DOHH2 (cell line): ENCODE measurements around the gene GAS2L2.

Experiments
- H3F3A ChIP-seq: fragments of 200-600 bp; sonication (generic), shearing (Covaris generic); 2 replicates; pipeline ENCODE4 v1.6.0; 2016; ENCODE audit warnings: antibody characterized with exemption, mild to moderate bottlenecking; ENCODE audit not compliant: control insufficient read depth, insufficient read depth
- H3K27ac ChIP-seq: fragments of 200-600 bp; sonication (generic); 2 replicates; pipeline ENCODE4 v1.5.1; 2014; ENCODE audit warnings: low read depth, mild to moderate bottlenecking, low read length, moderate library complexity
- H3K27me3 ChIP-seq: fragments of 200-600 bp; sonication (generic); 2 replicates; pipeline ENCODE4 v1.6.1; 2014; ENCODE audit warnings: mild to moderate bottlenecking, low read length, mixed read lengths; ENCODE audit not compliant: control insufficient read depth
- H3K36me3 ChIP-seq: fragments of 200-600 bp; sonication (generic); 2 replicates; pipeline ENCODE4 v1.6.1; 2014; ENCODE audit warnings: mild to moderate bottlenecking, low read length, moderate library complexity, mixed read lengths; ENCODE audit not compliant: control insufficient read depth
- H3K4me1 ChIP-seq: fragments of 200-600 bp; sonication (generic); 2 replicates; pipeline ENCODE4 v1.6.1; 2014; ENCODE audit warnings: mild to moderate bottlenecking, low read length, mixed read lengths; ENCODE audit not compliant: control insufficient read depth
- H3K4me2 ChIP-seq: fragments of 200-600 bp; sonication (generic); 2 replicates; pipeline ENCODE4 v1.6.0; 2014; ENCODE audit warnings: mild to moderate bottlenecking, low read length, moderate library complexity
- H3K4me3 ChIP-seq: fragments of 200-600 bp; sonication (generic); 2 replicates; pipeline ENCODE4 v1.5.1; 2014; ENCODE audit warnings: mild to moderate bottlenecking, low read length, mixed read lengths
- H3K79me2 ChIP-seq: fragments of 200-600 bp; sonication (generic); 2 replicates; pipeline ENCODE4 v1.6.1; 2014; ENCODE audit warnings: mild to moderate bottlenecking, low read length, mixed read lengths; ENCODE audit not compliant: control insufficient read depth
- H3K9me2 ChIP-seq: fragments of 200-600 bp; sonication (generic); replicated peaks from 2 replicates; pipeline ENCODE4 v1.6.1; 2014; ENCODE audit warnings: mild to moderate bottlenecking, low read length, mixed read lengths; ENCODE audit not compliant: control insufficient read depth
- H3K9me3 ChIP-seq: fragments of 200-600 bp; sonication (generic); 2 replicates; pipeline ENCODE4 v1.6.1; 2014; ENCODE audit warnings: antibody characterized with exemption, low read length, mixed read lengths; ENCODE audit not compliant: control insufficient read depth, insufficient read depth
- H4K20me1 ChIP-seq: fragments of 200-600 bp; sonication (generic); 2 replicates; pipeline ENCODE4 v1.6.0; 2014; ENCODE audit warnings: low read depth, mild to moderate bottlenecking, antibody characterized with exemption, low read length, moderate library complexity; ENCODE audit not compliant: control insufficient read depth, insufficient read depth
- CTCF ChIP-seq: fragments of 200-600 bp; sonication (generic); IDR thresholded peaks from one replicate; pipeline ENCODE4 v1.5.1; 2014; ENCODE audit warnings: antibody characterized with exemption, mild to moderate bottlenecking, low read depth, low read length; ENCODE audit not compliant: poor library complexity, severe bottlenecking
- EZH2phosphoT487 ChIP-seq: fragments of 200-600 bp; sonication (generic); IDR thresholded peaks from 2 replicates; pipeline ENCODE4 v1.6.1; 2017; ENCODE audit warnings: borderline replicate concordance, mild to moderate bottlenecking, antibody characterized with exemption, low read length, moderate library complexity, mixed read lengths

The GAS2L2 gene

GRCh38 chr17:35749560-35750412 lies 3.3 kb downstream of the GAS2L2 start:
- Histone ChIP-seq H3K4me3 (peak overlapping the region; percentile 15; the same call in 1 of the 2 replicates), H3K36me3 (no peaks in the 10 kb centered on the region)

GRCh38 chr17:35748979-35749378 lies 4.1 kb downstream of the GAS2L2 start:
- Histone ChIP-seq H3K79me2 (no peaks in the 10 kb centered on the region), H3K9me2 (no peaks in the 10 kb centered on the region), H3K27ac (no peak overlapping the region), H3K4me3 (no peak overlapping the region), H3K9me3 (no peaks in the 10 kb centered on the region), H3K27me3 (peaks cover 40% of the 10 kb centered on the region), H3K4me1 (peaks cover 7% of the 10 kb centered on the region), H3K36me3 (no peaks in the 10 kb centered on the region), H3F3A (no peaks in the 10 kb centered on the region), H4K20me1 (no peaks in the 10 kb centered on the region), H3K4me2 (no peak overlapping the region)
- TF ChIP-seq CTCF: no peak

More at GRCh38 chr17:35749560-35750412, 3.3 kb downstream of the GAS2L2 start:
- Histone ChIP-seq H3K9me3 (no peaks in the 10 kb centered on the region), H3K4me1 (peaks cover 7% of the 10 kb centered on the region), H3K27ac (no peak overlapping the region), H3F3A (no peaks in the 10 kb centered on the region), H3K4me2 (peak overlapping the region; percentile 20), H3K27me3 (peaks cover 40% of the 10 kb centered on the region), H4K20me1 (no peaks in the 10 kb centered on the region), H3K79me2 (no peaks in the 10 kb centered on the region), H3K9me2 (no peaks in the 10 kb centered on the region)
- TF ChIP-seq CTCF (no peak), EZH2phosphoT487 (0 out of 2 replicates have a peak, but pooled peaks have one; percentile 45)

- TF ChIP-seq EZH2phosphoT487 (no peak), CTCF (no peak)
- H3F3A ChIP-seq: no peaks in the 10 kb centered on the region
These were observed 4.6 kb downstream of the GAS2L2 start for GRCh38 chr17:35748341-35748841.

More at GRCh38 chr17:35748341-35748841, 4.6 kb downstream of the GAS2L2 start:
- no peaks in the 10 kb centered on the region for H3K9me2 ChIP-seq
- peaks cover 7% of the 10 kb centered on the region for H3K4me1 ChIP-seq
- H3K27me3 ChIP-seq: peaks cover 39% of the 10 kb centered on the region
- H4K20me1 ChIP-seq: no peaks in the 10 kb centered on the region
- H3K9me3 ChIP-seq: no peaks in the 10 kb centered on the region
- H3K79me2 ChIP-seq: no peaks in the 10 kb centered on the region
- no peaks in the 10 kb centered on the region for H3K36me3 ChIP-seq
- H3K4me3 ChIP-seq: no peak overlapping the region
- H3K4me2 ChIP-seq: no peak overlapping the region
- H3K27ac ChIP-seq: no peak overlapping the region
